K562 (cell line): ENCODE results near the gene DDIT4L.

Source experiments
- CEBPB ChIP-seq: fragments of 450-650 bp; IDR thresholded peaks from 2 replicates; pipeline ENCODE4 v1.6.1; 2016; ENCODE audit warnings: missing genetic modification characterization, missing compliant biosample characterization
- GATAD2B ChIP-seq: fragments of 450-650 bp; IDR thresholded peaks from 2 replicates; pipeline ENCODE4 v1.6.1; 2017; ENCODE audit warnings: mild to moderate bottlenecking, borderline replicate concordance
- HCFC1 ChIP-seq: IDR thresholded peaks from 2 replicates; pipeline ENCODE4 v1.6.1; 2012; ENCODE audit warnings: low read depth, low read length, improper control_type of control experiment
- NFATC3 ChIP-seq: fragments of 450-650 bp; IDR thresholded peaks from 2 replicates; pipeline ENCODE4 v1.6.1; 2017; ENCODE audit warnings: mild to moderate bottlenecking
- PTRF ChIP-seq: fragments of 450-650 bp; IDR thresholded peaks from 2 replicates; pipeline ENCODE4 v1.6.1; 2016; ENCODE audit warnings: mild to moderate bottlenecking, missing genetic modification characterization, missing compliant biosample characterization
- SIX5 ChIP-seq, 2 experiments: IDR thresholded peaks; 2 replicates each; pipeline ENCODE4 v1.6.1; 2011; ENCODE audit warnings: low read length in 2 of 2, borderline replicate concordance in 1 of 2, low read depth in 1 of 2, mild to moderate bottlenecking in 1 of 2, moderate library complexity in 1 of 2; ENCODE audit not compliant: insufficient read depth in 1 of 2
- SNRNP70 ChIP-seq: fragments of 200-400 bp; formaldehyde crosslinking; optimal IDR thresholded peaks from 2 replicates; pipeline ENCODE3; 2017; ENCODE audit warnings: low read depth, low read length
- TEAD4 ChIP-seq, 2 experiments: sonication (generic) in 1 of 2; formaldehyde crosslinking in 1 of 2; IDR thresholded peaks; 2 replicates each; pipeline versions ENCODE4 v1.6.1 to v1.8.0; 2012 to 2022; ENCODE audit warnings: borderline replicate concordance in 1 of 2, inconsistent platforms in 1 of 2, low read length in 1 of 2, mild to moderate bottlenecking in 1 of 2, missing genetic modification reagents in 1 of 2
- ZNF143 ChIP-seq: sonication (generic); formaldehyde crosslinking; IDR thresholded peaks from 2 replicates; pipeline ENCODE4 v1.9.0; 2022; ENCODE audit warnings: mild to moderate bottlenecking, missing genetic modification reagents
- ZNF239 ChIP-seq: fragments of 250-450 bp; sonication (Bioruptor Pico); IDR thresholded peaks from 2 replicates; pipeline ENCODE4 v1.4.0; 2020; ENCODE audit warnings: mild to moderate bottlenecking
- ZNF75A ChIP-seq: fragments of 450-650 bp; formaldehyde crosslinking; IDR thresholded peaks from 2 replicates; pipeline ENCODE4 v1.4.0; 2020; ENCODE audit warnings: mild to moderate bottlenecking
- ZNF766 ChIP-seq: fragments of 200-800 bp; sonication (Bioruptor generic); conservative IDR thresholded peaks from 2 replicates; pipeline ENCODE4 v1.6.1; 2016; ENCODE audit warnings: missing genetic modification characterization, missing compliant biosample characterization
- TF ChIP-seq, protein P1 (sequence below), 3 experiments: IDR thresholded peaks in 2 of 3; conservative IDR thresholded peaks in 1 of 3; 2 replicates each; pipeline ENCODE4 v1.5.1; 2011 to 2012; ENCODE audit warnings: low read length in 3 of 3, mild to moderate bottlenecking in 3 of 3, control low read depth in 2 of 3, improper control_type of control experiment in 1 of 3, inconsistent platforms in 1 of 3, low read depth in 1 of 3, mixed read lengths in 1 of 3, moderate library complexity in 1 of 3; ENCODE audit not compliant: insufficient read depth in 2 of 3
- TF ChIP-seq, protein P2 (sequence below): sonication (generic); formaldehyde crosslinking; IDR thresholded peaks from 2 replicates; pipeline ENCODE4 v1.8.0; 2022; ENCODE audit warnings: missing genetic modification reagents, mild to moderate bottlenecking, borderline replicate concordance

DNA sequence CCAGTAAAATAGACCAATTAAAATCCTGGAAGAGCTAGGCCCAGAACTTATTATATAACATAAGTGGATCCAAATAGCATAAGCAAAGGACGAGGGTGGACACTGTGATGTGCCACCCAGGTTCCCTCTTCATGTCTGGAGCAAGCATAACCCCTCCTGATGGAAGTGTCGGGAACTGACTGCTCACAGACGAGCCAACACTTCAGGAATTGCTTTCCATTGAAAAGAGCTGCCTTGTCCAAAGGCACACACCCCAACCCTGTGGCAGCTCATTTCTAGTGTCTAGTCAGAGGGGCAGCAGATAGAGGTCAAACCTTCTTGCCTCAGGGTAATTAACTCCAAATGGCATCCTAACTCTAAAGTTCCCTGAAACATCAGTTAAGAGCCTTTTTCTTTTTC is 15.3 kb downstream of the DDIT4L start:
- TF ChIP-seq HCFC1 (no peak), ZNF143 (CRISPR knock-in tag) (no peak), SNRNP70 (no peak), GATAD2B (no peak), ZNF239 (CRISPR knock-in tag) (no peak), PTRF (tag) (no peak), NFATC3 (no peak), TEAD4 (IDR thresholded peaks at IDR 0.05; ENCODE audit: low read length) (no peak), TEAD4 (CRISPR knock-in tag; IDR thresholded peaks at IDR 0.05; ENCODE audit: borderline replicate concordance) (no peak), ZNF766 (CRISPR knock-in tag) (no peak), CEBPB (tag) (no peak), ZNF75A (CRISPR knock-in tag) (no peak), SIX5 (IDR thresholded peaks at IDR 0.05; ENCODE audit: borderline replicate concordance in 1 of 2, insufficient read depth in 1 of 2, low read depth in 1 of 2, low read length in 2 of 2) (no peak)
- TF ChIP-seq, protein P1, sequence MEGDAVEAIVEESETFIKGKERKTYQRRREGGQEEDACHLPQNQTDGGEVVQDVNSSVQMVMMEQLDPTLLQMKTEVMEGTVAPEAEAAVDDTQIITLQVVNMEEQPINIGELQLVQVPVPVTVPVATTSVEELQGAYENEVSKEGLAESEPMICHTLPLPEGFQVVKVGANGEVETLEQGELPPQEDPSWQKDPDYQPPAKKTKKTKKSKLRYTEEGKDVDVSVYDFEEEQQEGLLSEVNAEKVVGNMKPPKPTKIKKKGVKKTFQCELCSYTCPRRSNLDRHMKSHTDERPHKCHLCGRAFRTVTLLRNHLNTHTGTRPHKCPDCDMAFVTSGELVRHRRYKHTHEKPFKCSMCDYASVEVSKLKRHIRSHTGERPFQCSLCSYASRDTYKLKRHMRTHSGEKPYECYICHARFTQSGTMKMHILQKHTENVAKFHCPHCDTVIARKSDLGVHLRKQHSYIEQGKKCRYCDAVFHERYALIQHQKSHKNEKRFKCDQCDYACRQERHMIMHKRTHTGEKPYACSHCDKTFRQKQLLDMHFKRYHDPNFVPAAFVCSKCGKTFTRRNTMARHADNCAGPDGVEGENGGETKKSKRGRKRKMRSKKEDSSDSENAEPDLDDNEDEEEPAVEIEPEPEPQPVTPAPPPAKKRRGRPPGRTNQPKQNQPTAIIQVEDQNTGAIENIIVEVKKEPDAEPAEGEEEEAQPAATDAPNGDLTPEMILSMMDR (IDR thresholded peaks at IDR 0.05 in 2 of 3, conservative IDR thresholded peaks at IDR 0.05 in 1 of 3; ENCODE audit: insufficient read depth in 2 of 3, low read depth in 1 of 3, low read length in 3 of 3) = no peak
- TF ChIP-seq, protein P2, sequence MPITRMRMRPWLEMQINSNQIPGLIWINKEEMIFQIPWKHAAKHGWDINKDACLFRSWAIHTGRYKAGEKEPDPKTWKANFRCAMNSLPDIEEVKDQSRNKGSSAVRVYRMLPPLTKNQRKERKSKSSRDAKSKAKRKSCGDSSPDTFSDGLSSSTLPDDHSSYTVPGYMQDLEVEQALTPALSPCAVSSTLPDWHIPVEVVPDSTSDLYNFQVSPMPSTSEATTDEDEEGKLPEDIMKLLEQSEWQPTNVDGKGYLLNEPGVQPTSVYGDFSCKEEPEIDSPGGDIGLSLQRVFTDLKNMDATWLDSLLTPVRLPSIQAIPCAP (CRISPR knock-in tag) = no peak
